Smooth muscle cell (in vitro differentiated cells): ENCODE results near the gene GLRA1. TPM values are rescaled to one million over a fixed set of nuclear protein-coding genes. Genes with fewer than 3 reads are reported as not detected.

ENCODE experiments used
- DNase-seq: peaks from one replicate; lab custom pipeline; 2025; ENCODE audit not compliant: unreplicated experiment; lab: John Stamatoyannopoulos, UW
- H2AFZ ChIP-seq: fragments of 200-600 bp; sonication (generic); 2 replicates; pipeline ENCODE4 v1.6.0; 2016; ENCODE audit warnings: antibody characterized with exemption, low read depth, mild to moderate bottlenecking
- H3F3A ChIP-seq: fragments of 200-600 bp; sonication (generic); 2 replicates; pipeline ENCODE4 v1.6.0; 2017; ENCODE audit warnings: antibody characterized with exemption, low read depth
- H3K27ac ChIP-seq: fragments of 200-600 bp; sonication (generic); 2 replicates; pipeline ENCODE4 v1.5.1; 2016; ENCODE audit warnings: low read depth, mild to moderate bottlenecking
- H3K27me3 ChIP-seq: fragments of 200-600 bp; sonication (generic); 2 replicates; pipeline ENCODE4 v1.6.1; 2016; ENCODE audit warnings: low read depth, mild to moderate bottlenecking
- H3K36me3 ChIP-seq: fragments of 200-600 bp; sonication (generic); 2 replicates; pipeline ENCODE4 v1.5.1; 2016; ENCODE audit warnings: low read depth
- H3K4me1 ChIP-seq: fragments of 200-600 bp; sonication (generic); 2 replicates; pipeline ENCODE4 v1.5.1; 2016; ENCODE audit warnings: low read depth
- H3K4me2 ChIP-seq: fragments of 200-600 bp; sonication (generic); 2 replicates; pipeline ENCODE4 v1.6.0; 2016; ENCODE audit warnings: mild to moderate bottlenecking
- H3K4me3 ChIP-seq: fragments of 200-600 bp; sonication (generic); 2 replicates; pipeline ENCODE4 v1.5.1; 2016; ENCODE audit warnings: mild to moderate bottlenecking
- H3K79me2 ChIP-seq: fragments of 200-600 bp; sonication (generic); 2 replicates; pipeline ENCODE4 v1.6.0; 2016; ENCODE audit warnings: low read depth, mild to moderate bottlenecking
- H3K9ac ChIP-seq: fragments of 200-600 bp; sonication (generic); 2 replicates; pipeline ENCODE4 v1.6.0; 2016; ENCODE audit warnings: low read depth
- H3K9me3 ChIP-seq: fragments of 200-600 bp; sonication (generic); replicated peaks from 2 replicates; pipeline ENCODE4 v1.5.1; 2016; ENCODE audit warnings: low read depth
- H4K20me1 ChIP-seq: fragments of 200-600 bp; sonication (generic); 2 replicates; pipeline ENCODE4 v1.6.0; 2016; ENCODE audit warnings: low read depth
- CTCF ChIP-seq: fragments of 200-600 bp; sonication (generic); IDR thresholded peaks from 2 replicates; pipeline ENCODE4 v1.5.1; 2017; ENCODE audit warnings: borderline replicate concordance, mild to moderate bottlenecking, antibody characterized with exemption; ENCODE audit not compliant: insufficient read depth, poor library complexity, severe bottlenecking
- whole genome bisulfite sequencing: methylation state at CpG from one replicate; pipeline ENCODE4 v1.1.7; 2016; ENCODE audit warnings: low lambda C conversion rate; 5-methylcytosine and 5-hydroxymethylcytosine counted together
- polyA plus RNA-seq: library from polyadenylated mRNA; unstranded; fragments of >200 nt; fragmentation: Nextera tagmentation; extraction: Ambion mirVana; gene quantifications from 2 replicates; pipeline ENCODE4 v1.2.1, GENCODE V29; 2016
- total RNA-seq: library from RNA; depleted of rRNA; stranded (reverse); fragments of >200 nt; gene quantifications from 2 replicates; pipeline ENCODE4 v1.2.3, GENCODE V29; 2014

The GLRA1 gene
- not detected in 2 replicates for total RNA-seq
- not detected in 2 replicates for polyA plus RNA-seq

GRCh38 chr5:151924564-151925301 lies at the start of gene GLRA1:
Gene GLRA1 (minus strand): TSS chr5:151924851. CDS start chr5:151924549, 302 bp downstream.
- peaks cover 15% of the 10 kb centered on the region for H3K27me3 ChIP-seq
- peak; percentile 10 for DNase-seq
- TF ChIP-seq CTCF: no peak
- no peak within 1 kb of the TSS for H3K9ac ChIP-seq
- H3K4me1 ChIP-seq: no peaks in the 10 kb centered on the region
- no peaks in the 10 kb centered on the region for H3F3A ChIP-seq
- H3K27ac ChIP-seq: no peak within 1 kb of the TSS
- WGBS: 22% methylated on average over 41 of the region's 44 CpGs
- H4K20me1 ChIP-seq: no peaks in the 10 kb centered on the region
- no peaks in the 10 kb centered on the region for H3K9me3 ChIP-seq
- H3K4me2 ChIP-seq: no peak within 1 kb of the TSS
- no peaks in the 10 kb centered on the region for H3K36me3 ChIP-seq
- no peak within 1 kb of the TSS for H2AFZ ChIP-seq
- H3K79me2 ChIP-seq: no peaks in the 10 kb centered on the region
- no peak within 1 kb of the TSS for H3K4me3 ChIP-seq

DNA sequence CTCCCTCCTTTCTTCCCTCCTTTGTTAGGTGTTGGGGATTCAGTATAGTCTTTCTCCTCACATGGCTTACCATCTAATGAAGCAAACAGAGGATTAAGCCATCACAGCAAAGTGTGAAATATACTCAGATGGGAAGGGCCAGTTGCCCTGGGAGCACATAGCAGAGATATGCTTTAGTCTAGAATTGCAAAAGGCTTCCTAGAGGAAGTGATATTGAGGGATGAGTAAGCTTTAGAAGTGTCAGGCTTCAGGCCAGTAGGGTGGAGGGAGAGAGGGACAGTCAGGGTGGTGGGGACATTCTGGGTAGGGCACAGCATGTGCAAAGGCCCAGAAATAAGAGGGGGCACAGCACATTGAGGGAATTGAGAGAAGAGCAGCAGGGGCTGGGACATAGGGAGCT lies 46.2 kb upstream of the GLRA1 start:
- Histone ChIP-seq H2AFZ (no peak overlapping the region), H3K79me2 (no peaks in the 10 kb centered on the region), H3K9me3 (no peaks in the 10 kb centered on the region), H3K9ac (no peak overlapping the region), H3K4me3 (no peak overlapping the region), H4K20me1 (no peaks in the 10 kb centered on the region), H3K4me2 (no peak overlapping the region), H3K4me1 (no peaks in the 10 kb centered on the region), H3K36me3 (no peaks in the 10 kb centered on the region), H3K27ac (no peak overlapping the region), H3F3A (no peaks in the 10 kb centered on the region), H3K27me3 (no peaks in the 10 kb centered on the region)
- no peak for TF ChIP-seq CTCF
- DNase-seq: no peak

DNA sequence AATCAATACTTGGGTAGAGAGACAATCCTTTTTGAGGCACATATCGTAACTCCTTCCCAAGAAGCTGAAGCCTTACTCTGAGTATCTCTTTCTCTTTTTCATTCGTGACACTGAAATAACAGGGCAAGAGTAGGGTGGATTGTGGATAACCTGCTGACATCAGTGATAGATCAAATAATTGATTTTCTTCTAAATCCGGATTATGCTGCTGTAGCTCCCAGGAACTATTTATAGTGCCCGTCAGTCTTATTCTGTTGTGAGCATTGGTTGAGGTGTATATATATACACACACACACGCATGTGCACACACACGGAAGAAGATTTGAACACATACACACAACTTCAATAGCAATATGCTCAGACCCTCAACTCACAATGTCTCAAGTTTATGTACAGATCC lies 43.2 kb upstream of the GLRA1 start:
- Histone ChIP-seq H3K4me3 (no peak overlapping the region), H3K9me3 (no peaks in the 10 kb centered on the region), H3K4me2 (no peak overlapping the region), H2AFZ (no peak overlapping the region), H3K79me2 (no peaks in the 10 kb centered on the region), H3K27me3 (no peaks in the 10 kb centered on the region), H3F3A (no peaks in the 10 kb centered on the region), H3K36me3 (no peaks in the 10 kb centered on the region), H3K4me1 (no peaks in the 10 kb centered on the region), H4K20me1 (no peaks in the 10 kb centered on the region), H3K9ac (no peak overlapping the region), H3K27ac (no peak overlapping the region)
- TF ChIP-seq CTCF: no peak
- no peak for DNase-seq
- 93% methylated on average over 6 of the region's 6 CpGs for WGBS

- WGBS: 89% methylated on average over 1 of the region's 1 CpG
- Histone ChIP-seq H4K20me1 (no peaks in the 10 kb centered on the region), H3F3A (no peaks in the 10 kb centered on the region), H3K79me2 (no peaks in the 10 kb centered on the region), H3K36me3 (no peaks in the 10 kb centered on the region), H3K9ac (no peak overlapping the region), H3K4me1 (no peaks in the 10 kb centered on the region), H3K4me3 (no peak overlapping the region), H3K9me3 (no peaks in the 10 kb centered on the region), H2AFZ (no peak overlapping the region), H3K27me3 (no peaks in the 10 kb centered on the region), H3K27ac (no peak overlapping the region), H3K4me2 (no peak overlapping the region)
- no peak for TF ChIP-seq CTCF
- DNase-seq: no peak
Measured at GRCh38 chr5:151966046-151966445, 41.4 kb upstream of the GLRA1 start.
